HG03520 (cell line): Measurements from ENCODE around the gene CEND1.

ENCODE experiments used
- ATAC-seq: cut with Tn5 transposase; IDR thresholded peaks from one replicate; pipeline ENCODE4 v1.9.1; 2021; ENCODE audit warnings: mild to moderate bottlenecking, moderate library complexity; ENCODE audit not compliant: unreplicated experiment

The CEND1 gene

GRCh38 chr11:789943-790342 lies at the start of gene CEND1:
Gene CEND1 (minus strand): TSS chr11:790090. CDS start chr11:788576, 1,514 bp downstream.
- ATAC-seq: no peak

- no peak for ATAC-seq
These were observed 49.4 kb upstream of the CEND1 start for GRCh38 chr11:839280-839623.

- ATAC-seq: no peak
These were observed 48.8 kb upstream of the CEND1 start for GRCh38 chr11:838441-839279.

- no peak for ATAC-seq
These were observed 48.1 kb upstream of the CEND1 start for GRCh38 chr11:837990-838307.

GRCh38 chr11:837189-837989 lies 47.5 kb upstream of the CEND1 start:
- ATAC-seq: no peak

- no peak for ATAC-seq
These were observed 46.8 kb upstream of the CEND1 start for GRCh38 chr11:836700-837099.

- ATAC-seq: no peak
These were observed 46.4 kb upstream of the CEND1 start for GRCh38 chr11:836274-836673.

GRCh38 chr11:834371-835316 lies 44.8 kb upstream of the CEND1 start:
- ATAC-seq: no peak

GRCh38 chr11:833849-834311 lies 44.0 kb upstream of the CEND1 start:
- no peak for ATAC-seq

GRCh38 chr11:833114-833791 lies 43.4 kb upstream of the CEND1 start:
- no peak for ATAC-seq

GRCh38 chr11:832529-833113 lies 42.7 kb upstream of the CEND1 start, which contains the start of gene CD151:
Gene CD151 (plus strand): TSS chr11:832952. CDS start chr11:836070, 3,118 bp downstream.
- no peak for ATAC-seq

GRCh38 chr11:831961-832528 lies 42.2 kb upstream of the CEND1 start:
- no peak for ATAC-seq

- ATAC-seq: no peak
These were observed 41.4 kb upstream of the CEND1 start for GRCh38 chr11:831118-831864.

- no peak for ATAC-seq
These were observed 40.6 kb upstream of the CEND1 start for GRCh38 chr11:830295-831117.

GRCh38 chr11:829847-830294 lies 40.0 kb upstream of the CEND1 start:
- ATAC-seq: no peak

GRCh38 chr11:829176-829846 lies 39.4 kb upstream of the CEND1 start:
- ATAC-seq: no peak

- ATAC-seq: no peak
These were observed 38.8 kb upstream of the CEND1 start for GRCh38 chr11:828506-829175.
